ENCODE results near the gene MBOAT1.

- TF ChIP-seq CTCF (IDR thresholded peaks at IDR 0.05) (no peak), POLR2A (IDR thresholded peaks at IDR 0.05) (no peak)
These were observed 43.1 kb downstream of the MBOAT1 start for GRCh38 chr6:20169119-20169557.
